ENCODE data around the gene SEC61B. TPM values are rescaled to one million over a fixed set of nuclear protein-coding genes. Genes with fewer than 3 reads are reported as not detected.

Gene SEC61B
- total and polyA plus RNA-seq, 9 of the 15 experiments (the other 6 are each of a cell fraction or from before 2014, with no cell fraction given), result 57.8 to 262 (median 172) TPM

- in situ Hi-C loops (cut with MboI) (no loop called here), intact Hi-C loops (cut with micrococcal nuclease) (no loop called here)
- Histone ChIP-seq H2AFZ (ENCODE audit: low read depth, low read length) (no peak overlapping the region), H3K9me3 (replicated peaks; ENCODE audit: control insufficient read depth, insufficient read depth, low read depth, low read length) (no peaks in the 10 kb centered on the region; the same call in 1 of the 2 replicates), H3K79me2 (ENCODE audit: control insufficient read depth, insufficient read depth, low read length) (no peaks in the 10 kb centered on the region), H3K27ac (ENCODE audit: extremely low read depth, low read depth, low read length) (no peak overlapping the region), H3K9ac (ENCODE audit: insufficient read depth in 1 of 2, low read depth in 2 of 2, low read length in 2 of 2) (no peak overlapping the region), H3K4me2 (ENCODE audit: insufficient read depth, low read length) (no peak overlapping the region), H3K27me3 (ENCODE audit: control insufficient read depth in 2 of 2, insufficient read depth in 2 of 2, low read length in 2 of 2) (no peaks in the 10 kb centered on the region), H3K4me1 (replicated peaks in 1 of 2; ENCODE audit: control insufficient read depth in 2 of 2, insufficient read depth in 2 of 2, low read length in 2 of 2) (peaks cover 0 to 3% of the 10 kb centered on the region in 2 experiments; a peak in 2 of 5 replicates), H3K4me3 (no peak overlapping the region), H3K36me3 (ENCODE audit: control insufficient read depth, insufficient read depth, low read length) (no peaks in the 10 kb centered on the region), H4K20me1 (replicated peaks; ENCODE audit: control insufficient read depth, insufficient read depth, low read length) (no peaks in the 10 kb centered on the region), H3K9me1 (ENCODE audit: control insufficient read depth, insufficient read depth, low read length) (no peaks in the 10 kb centered on the region)
- POLR2A ChIA-PET, result no interaction called here
- ATAC-seq, result no peak
- no peak for DNase-seq (ENCODE audit: extremely low read depth in 1 of 4, low spot score in 3 of 4)
- FAIRE-seq, result no peak
- CTCF ChIA-PET (ENCODE audit: low intra/inter-chr PET ratio), result no interaction called here
- no TSS peak for BruUV-seq (replicated peaks)
- no peak for TF ChIP-seq TGIF2 (CRISPR knock-in tag; IDR thresholded peaks at IDR 0.05)
- TF ChIP-seq FOS (IDR thresholded peaks at IDR 0.05; ENCODE audit: extremely low read depth, insufficient read length), result no peak
- no peak for TF ChIP-seq NFATC3 (IDR thresholded peaks at IDR 0.05)
- TF ChIP-seq, protein P1, sequence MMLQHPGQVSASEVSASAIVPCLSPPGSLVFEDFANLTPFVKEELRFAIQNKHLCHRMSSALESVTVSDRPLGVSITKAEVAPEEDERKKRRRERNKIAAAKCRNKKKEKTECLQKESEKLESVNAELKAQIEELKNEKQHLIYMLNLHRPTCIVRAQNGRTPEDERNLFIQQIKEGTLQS (IDR thresholded peaks at IDR 0.05), result no peak
- TF ChIP-seq, protein P1 (CRISPR knock-in tag; conservative IDR thresholded peaks at IDR 0.05), result no peak
- TF ChIP-seq HCFC1 (IDR thresholded peaks at IDR 0.05; ENCODE audit: low read depth, low read length), result no peak
- TF ChIP-seq ZNF347 (CRISPR knock-in tag; IDR thresholded peaks at IDR 0.05; ENCODE audit: low read depth), result no peak
- TF ChIP-seq ELK1 (CRISPR knock-in tag; IDR thresholded peaks at IDR 0.05), result no peak
- no peak for TF ChIP-seq ZNF41 (CRISPR knock-in tag; conservative IDR thresholded peaks at IDR 0.05)
- no peak for TF ChIP-seq ZBTB2 (IDR thresholded peaks at IDR 0.05)
- no peak for TF ChIP-seq NR2C1 (IDR thresholded peaks at IDR 0.05)
- no peak for TF ChIP-seq NR2C1 (tag; IDR thresholded peaks at IDR 0.05)
- no peak for TF ChIP-seq ZNF354B (CRISPR knock-in tag; IDR thresholded peaks at IDR 0.05)
- TF ChIP-seq, protein P2, sequence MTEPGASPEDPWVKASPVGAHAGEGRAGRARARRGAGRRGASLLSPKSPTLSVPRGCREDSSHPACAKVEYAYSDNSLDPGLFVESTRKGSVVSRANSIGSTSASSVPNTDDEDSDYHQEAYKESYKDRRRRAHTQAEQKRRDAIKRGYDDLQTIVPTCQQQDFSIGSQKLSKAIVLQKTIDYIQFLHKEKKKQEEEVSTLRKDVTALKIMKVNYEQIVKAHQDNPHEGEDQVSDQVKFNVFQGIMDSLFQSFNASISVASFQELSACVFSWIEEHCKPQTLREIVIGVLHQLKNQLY (CRISPR knock-in tag; conservative IDR thresholded peaks at IDR 0.05), result no peak
- TF ChIP-seq ARNT (IDR thresholded peaks at IDR 0.05), result no peak
- TF ChIP-seq, protein P3, sequence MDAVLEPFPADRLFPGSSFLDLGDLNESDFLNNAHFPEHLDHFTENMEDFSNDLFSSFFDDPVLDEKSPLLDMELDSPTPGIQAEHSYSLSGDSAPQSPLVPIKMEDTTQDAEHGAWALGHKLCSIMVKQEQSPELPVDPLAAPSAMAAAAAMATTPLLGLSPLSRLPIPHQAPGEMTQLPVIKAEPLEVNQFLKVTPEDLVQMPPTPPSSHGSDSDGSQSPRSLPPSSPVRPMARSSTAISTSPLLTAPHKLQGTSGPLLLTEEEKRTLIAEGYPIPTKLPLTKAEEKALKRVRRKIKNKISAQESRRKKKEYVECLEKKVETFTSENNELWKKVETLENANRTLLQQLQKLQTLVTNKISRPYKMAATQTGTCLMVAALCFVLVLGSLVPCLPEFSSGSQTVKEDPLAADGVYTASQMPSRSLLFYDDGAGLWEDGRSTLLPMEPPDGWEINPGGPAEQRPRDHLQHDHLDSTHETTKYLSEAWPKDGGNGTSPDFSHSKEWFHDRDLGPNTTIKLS (IDR thresholded peaks at IDR 0.05; ENCODE audit: borderline replicate concordance, low read depth), result no peak
- TF ChIP-seq TOE1 (IDR thresholded peaks at IDR 0.05; ENCODE audit: borderline replicate concordance), result no peak
- TF ChIP-seq TOE1 (CRISPR knock-in tag; IDR thresholded peaks at IDR 0.05; ENCODE audit: borderline replicate concordance, low read depth), result no peak
- 33% methylated on average over 6 of the region's 6 CpGs for WGBS (ENCODE audit: insufficient coverage, low coverage, missing lambda C conversion rate)
These were observed 17.4 kb downstream of the SEC61B start for GRCh38 chr9:99239341-99240060.
